BE2C (cell line): ENCODE measurements around the gene LRRC26.
A peak's percentile ranks its signal among the peaks of the same experiment; 100 is the strongest.

ENCODE experiments used
- DNase-seq: peaks from one replicate; pipeline ENCODE4 v3.0.0-alpha.2; 2020
- H3K27me3 ChIP-seq: fragments of 250-450 bp; sonication (Bioruptor Pico); 2 replicates; pipeline ENCODE4 v1.5.1; 2020; ENCODE audit warnings: mild to moderate bottlenecking
- H3K36me3 ChIP-seq: fragments of 250-450 bp; sonication (Bioruptor Pico); 2 replicates; pipeline ENCODE4 v1.5.1; 2020; ENCODE audit warnings: mild to moderate bottlenecking
- H3K4me1 ChIP-seq: fragments of 250-450 bp; sonication (Bioruptor Pico); 2 replicates; pipeline ENCODE4 v1.5.1; 2020
- H3K4me3 ChIP-seq: 2 replicates; pipeline ENCODE4 v1.5.1; 2011; ENCODE audit warnings: low read depth, low read length
- H3K9me3 ChIP-seq: fragments of 250-450 bp; sonication (Bioruptor Pico); 2 replicates; pipeline ENCODE4 v1.5.1; 2020
- TF ChIP-seq, protein P1 (sequence below): IDR thresholded peaks from 2 replicates; pipeline ENCODE4 v1.5.1; 2012; ENCODE audit warnings: mild to moderate bottlenecking, low read depth, low read length

LRRC26 gene

DNA sequence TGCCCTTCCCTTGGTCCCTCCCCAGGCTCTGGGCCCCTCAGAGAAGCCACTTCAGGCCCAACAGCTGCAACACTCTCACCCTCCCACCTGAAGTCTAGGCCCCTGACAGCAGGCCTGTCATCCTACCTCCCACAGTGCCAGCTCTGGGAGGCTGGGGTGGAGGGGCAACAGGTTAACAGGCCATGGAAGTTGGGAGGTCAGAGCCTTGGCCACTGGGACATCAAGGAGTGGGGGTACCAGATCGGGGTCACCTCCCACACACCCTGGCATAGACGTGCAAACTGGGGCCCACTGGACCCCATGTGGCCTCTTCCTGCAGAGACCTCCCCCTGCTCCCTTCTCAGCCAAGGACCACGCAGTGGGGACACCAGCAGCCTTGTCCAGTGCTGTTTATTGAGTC, 21.4 kb upstream of the LRRC26 start:
- H3K36me3 ChIP-seq: peaks cover 4% of the 10 kb centered on the region; the same call in 1 of the 2 replicates
- peaks cover 4% of the 10 kb centered on the region for H3K4me1 ChIP-seq
- H3K9me3 ChIP-seq: no peaks in the 10 kb centered on the region
- no peaks in the 10 kb centered on the region for H3K27me3 ChIP-seq
- no peak overlapping the region for H3K4me3 ChIP-seq
- TF ChIP-seq, protein P1, sequence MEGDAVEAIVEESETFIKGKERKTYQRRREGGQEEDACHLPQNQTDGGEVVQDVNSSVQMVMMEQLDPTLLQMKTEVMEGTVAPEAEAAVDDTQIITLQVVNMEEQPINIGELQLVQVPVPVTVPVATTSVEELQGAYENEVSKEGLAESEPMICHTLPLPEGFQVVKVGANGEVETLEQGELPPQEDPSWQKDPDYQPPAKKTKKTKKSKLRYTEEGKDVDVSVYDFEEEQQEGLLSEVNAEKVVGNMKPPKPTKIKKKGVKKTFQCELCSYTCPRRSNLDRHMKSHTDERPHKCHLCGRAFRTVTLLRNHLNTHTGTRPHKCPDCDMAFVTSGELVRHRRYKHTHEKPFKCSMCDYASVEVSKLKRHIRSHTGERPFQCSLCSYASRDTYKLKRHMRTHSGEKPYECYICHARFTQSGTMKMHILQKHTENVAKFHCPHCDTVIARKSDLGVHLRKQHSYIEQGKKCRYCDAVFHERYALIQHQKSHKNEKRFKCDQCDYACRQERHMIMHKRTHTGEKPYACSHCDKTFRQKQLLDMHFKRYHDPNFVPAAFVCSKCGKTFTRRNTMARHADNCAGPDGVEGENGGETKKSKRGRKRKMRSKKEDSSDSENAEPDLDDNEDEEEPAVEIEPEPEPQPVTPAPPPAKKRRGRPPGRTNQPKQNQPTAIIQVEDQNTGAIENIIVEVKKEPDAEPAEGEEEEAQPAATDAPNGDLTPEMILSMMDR: no peak
- DNase-seq: no peak

GRCh38 chr9:137190315-137190856, 20.5 kb upstream of the LRRC26 start:
- no peak overlapping the region for H3K4me3 ChIP-seq
- peaks cover 4% of the 10 kb centered on the region for H3K4me1 ChIP-seq
- DNase-seq: no peak
- peaks cover 4% of the 10 kb centered on the region; the same call in 1 of the 2 replicates for H3K36me3 ChIP-seq
- no peaks in the 10 kb centered on the region for H3K27me3 ChIP-seq
- H3K9me3 ChIP-seq: no peaks in the 10 kb centered on the region
- TF ChIP-seq, protein P1: peak; percentile 12; the same call in 1 of the 2 replicates

DNA sequence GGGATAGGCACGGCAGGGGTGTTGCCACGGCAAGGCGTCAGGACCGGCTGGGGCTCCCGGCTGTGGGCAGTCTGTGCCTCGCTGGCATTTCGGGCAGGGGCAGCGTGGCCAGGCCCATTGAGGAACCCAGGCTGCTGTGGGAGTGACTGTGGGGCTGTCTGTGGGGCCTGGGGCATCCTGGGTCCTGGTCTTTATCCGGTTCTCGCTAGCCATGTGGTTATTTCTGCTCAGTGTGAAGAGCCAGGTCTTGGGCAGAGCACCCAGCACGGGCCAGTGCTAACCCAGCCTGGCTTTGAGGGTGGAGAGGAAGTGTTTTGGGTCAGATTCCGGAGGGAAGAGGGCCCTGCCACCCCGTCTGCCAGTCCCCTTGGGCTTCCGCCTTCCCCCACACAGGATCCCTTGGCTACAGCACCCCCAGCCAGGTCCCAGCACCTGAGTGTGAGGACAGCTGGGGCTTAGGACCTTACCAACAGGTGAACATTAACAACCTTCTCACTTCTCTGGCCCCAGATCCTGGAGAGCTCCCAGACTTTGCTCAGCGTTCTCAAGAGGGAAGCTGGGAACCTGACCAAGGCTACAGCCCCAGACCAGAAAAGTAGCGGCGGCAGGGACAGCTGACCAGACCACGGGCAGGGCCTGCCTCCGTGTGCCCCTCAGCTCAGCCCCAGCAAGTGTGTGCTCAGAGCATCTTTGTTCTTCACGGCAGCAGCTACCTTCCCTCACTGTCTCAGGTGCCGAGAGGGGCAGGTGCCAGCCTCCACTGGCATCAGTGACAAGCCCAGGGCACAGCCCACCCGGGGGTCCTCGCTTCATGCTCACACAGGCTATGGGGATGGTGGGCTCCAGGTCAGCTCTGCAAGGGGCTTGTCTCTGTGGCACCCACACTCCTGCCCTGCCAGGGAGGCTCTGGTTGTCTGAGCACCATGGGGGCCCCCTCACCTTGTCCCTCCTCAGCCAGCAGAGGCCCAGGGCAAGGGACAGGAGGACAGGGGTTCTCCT, 19.7 kb upstream of the LRRC26 start:
- Histone ChIP-seq H3K27me3 (no peaks in the 10 kb centered on the region), H3K4me1 (no peaks in the 10 kb centered on the region), H3K36me3 (peaks cover 4% of the 10 kb centered on the region; the same call in 1 of the 2 replicates), H3K4me3 (peak overlapping the region; percentile 99), H3K9me3 (no peaks in the 10 kb centered on the region)
- DNase-seq: no peak
- TF ChIP-seq, protein P1: no peak

DNA sequence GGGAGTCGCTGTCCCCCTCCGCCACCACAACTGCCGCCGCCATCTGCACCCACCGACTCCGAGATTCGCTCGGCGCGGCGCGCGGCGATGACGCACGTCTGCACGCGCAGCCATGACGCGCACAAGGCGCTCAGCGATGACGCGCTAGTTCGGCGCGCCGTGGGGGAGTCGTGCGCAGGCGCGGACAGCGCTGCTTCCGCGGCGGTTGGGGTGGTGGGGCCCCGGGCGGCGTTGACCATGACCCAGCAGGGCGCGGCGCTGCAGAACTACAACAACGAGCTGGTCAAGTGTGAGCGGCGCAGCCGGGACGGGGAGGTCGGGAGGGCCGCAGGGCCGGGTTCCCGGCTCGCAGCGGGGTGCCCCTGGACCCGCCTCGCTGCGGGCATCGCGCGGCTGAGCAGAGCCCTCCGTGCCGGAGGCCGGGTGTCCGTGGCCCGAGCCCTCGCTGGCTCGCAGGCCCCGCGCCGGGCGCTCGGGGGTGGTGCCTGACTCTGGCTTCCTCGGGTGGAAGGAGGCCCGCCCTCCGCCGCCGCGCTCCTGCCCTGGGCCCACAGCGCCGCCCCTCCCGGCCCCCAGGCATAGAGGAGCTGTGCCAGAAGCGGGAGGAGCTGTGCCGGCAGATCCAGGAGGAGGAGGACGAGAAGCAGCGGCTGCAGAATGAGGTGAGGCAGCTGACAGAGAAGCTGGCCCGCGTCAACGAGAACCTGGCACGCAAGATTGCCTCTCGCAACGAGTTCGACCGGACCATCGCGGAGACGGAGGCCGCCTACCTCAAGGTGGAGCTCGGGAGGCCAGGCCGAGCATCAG, 18.8 kb upstream of the LRRC26 start, which contains the start of the genes ANAPC2 and SSNA1:
TSS of gene ANAPC2 (minus strand) at position 71 of the 807 bp plus-strand sequence. CDS start at position 43, 28 bp downstream.
TSS of gene SSNA1 (plus strand) at position 187 of the 807 bp plus-strand sequence. CDS start at position 238, 51 bp downstream.
- TF ChIP-seq, protein P1: peak; percentile 37
- Histone ChIP-seq H3K9me3 (no peaks in the 10 kb centered on the region), H3K36me3 (peaks cover 6% of the 10 kb centered on the region), H3K27me3 (no peaks in the 10 kb centered on the region), H3K4me3 (peak within 1 kb of the TSS; percentile 99), H3K4me1 (no peaks in the 10 kb centered on the region)
- DNase-seq: peak; percentile 96

- peak overlapping the region; percentile 99 for H3K4me3 ChIP-seq
- no peaks in the 10 kb centered on the region for H3K9me3 ChIP-seq
- H3K4me1 ChIP-seq: no peaks in the 10 kb centered on the region
- DNase-seq: no peak
- H3K27me3 ChIP-seq: no peaks in the 10 kb centered on the region
- peaks cover 12% of the 10 kb centered on the region for H3K36me3 ChIP-seq
- TF ChIP-seq, protein P1: no peak
These were observed 18.2 kb upstream of the LRRC26 start for GRCh38 chr9:137188086-137188489.
